Karpas-422 (cell line): ENCODE measurements around the gene RASAL1. TPM values are rescaled to one million over a fixed set of nuclear protein-coding genes. Genes with fewer than 3 reads are reported as not detected.
"Not testable (repeated sequence)": the region's sequence is repeated elsewhere in the genome, so short reads cannot be mapped to it uniquely, and the experiment has no call there.

Experiments used
- DNase-seq: peaks from one replicate; pipeline ENCODE4 v3.0.0-alpha.2; 2015
- H2AFZ ChIP-seq: fragments of 200-600 bp; sonication (generic); 2 replicates; pipeline ENCODE4 v1.6.1; 2014; ENCODE audit warnings: antibody characterized with exemption, low read length, mixed read lengths
- H3K27ac ChIP-seq: fragments of 200-600 bp; sonication (generic); 2 replicates; pipeline ENCODE4 v1.5.1; 2014; ENCODE audit warnings: mild to moderate bottlenecking, low read length, moderate library complexity
- H3K27me3 ChIP-seq: fragments of 200-600 bp; sonication (generic); 2 replicates; pipeline ENCODE4 v1.6.1; 2014; ENCODE audit warnings: low read length, mixed read lengths
- H3K36me3 ChIP-seq: fragments of 200-600 bp; sonication (generic); 2 replicates; pipeline ENCODE4 v1.6.1; 2014; ENCODE audit warnings: low read length, mixed read lengths; ENCODE audit not compliant: insufficient read depth
- H3K4me1 ChIP-seq: fragments of 200-600 bp; sonication (generic); 2 replicates; pipeline ENCODE4 v1.6.1; 2014; ENCODE audit warnings: mild to moderate bottlenecking, low read length, mixed read lengths
- H3K4me2 ChIP-seq: fragments of 200-600 bp; sonication (generic); 2 replicates; pipeline ENCODE4 v1.6.1; 2014; ENCODE audit warnings: low read length, low read depth, mild to moderate bottlenecking; ENCODE audit not compliant: poor library complexity, severe bottlenecking
- H3K4me3 ChIP-seq: fragments of 200-600 bp; sonication (generic); 2 replicates; pipeline ENCODE4 v1.5.1; 2014; ENCODE audit warnings: mild to moderate bottlenecking, antibody characterized with exemption, low read length, mixed read lengths
- H3K79me2 ChIP-seq: fragments of 200-600 bp; sonication (generic); 2 replicates; pipeline ENCODE4 v1.6.1; 2014; ENCODE audit warnings: mild to moderate bottlenecking, low read length, mixed read lengths
- H3K9ac ChIP-seq: fragments of 200-600 bp; sonication (generic); 2 replicates; pipeline ENCODE4 v1.6.0; 2014; ENCODE audit warnings: low read length
- H3K9me2 ChIP-seq: fragments of 200-600 bp; sonication (generic), shearing (Covaris generic); replicated peaks from 2 replicates; pipeline ENCODE4 v1.6.0; 2014; ENCODE audit warnings: mild to moderate bottlenecking, low read length, moderate library complexity; ENCODE audit not compliant: insufficient read depth
- H3K9me3 ChIP-seq: fragments of 300-700, 200-600 bp; sonication (generic); 2 replicates; pipeline ENCODE4 v1.6.1; 2014; ENCODE audit warnings: low read length, mixed read lengths
- H4K20me1 ChIP-seq: fragments of 200-600 bp; sonication (generic); 2 replicates; pipeline ENCODE4 v1.6.1; 2014; ENCODE audit warnings: mild to moderate bottlenecking, antibody characterized with exemption, low read length, low read depth; ENCODE audit not compliant: insufficient read depth
- total RNA-seq: library from RNA; depleted of rRNA; stranded (reverse); fragments of >200 nt; shearing (Covaris generic); gene quantifications from 2 replicates; pipeline ENCODE4 v1.2.3, GENCODE V29; 2014; ENCODE audit warnings: low replicate concordance

The RASAL1 gene
- total RNA-seq, 1 experiment from 2014 or later = 3.4 TPM

- Histone ChIP-seq H3K9me3 (peaks cover 8% of the 10 kb centered on the region), H2AFZ (no peak overlapping the region), H3K27ac (no peak overlapping the region), H3K4me3 (no peak overlapping the region), H4K20me1 (no peaks in the 10 kb centered on the region), H3K9me2 (no peaks in the 10 kb centered on the region), H3K9ac (no peak overlapping the region), H3K4me1 (peaks cover 36% of the 10 kb centered on the region), H3K79me2 (no peaks in the 10 kb centered on the region), H3K4me2 (peak overlapping the region; percentile 52), H3K27me3 (no peaks in the 10 kb centered on the region), H3K36me3 (0 out of 2 replicates have a peak, but pooled peaks cover 3% of the 10 kb centered on the region)
- no peak for DNase-seq
Observed at GRCh38 chr12:113119980-113120669, 15.4 kb downstream of the RASAL1 start.

- H3K27ac ChIP-seq = no peak overlapping the region
- no peak overlapping the region for H3K9ac ChIP-seq
- DNase-seq = no peak
- peaks cover 36% of the 10 kb centered on the region for H3K4me1 ChIP-seq
- H3K9me2 ChIP-seq = no peaks in the 10 kb centered on the region
- H3K79me2 ChIP-seq = no peaks in the 10 kb centered on the region
- no peak overlapping the region for H3K4me3 ChIP-seq
- H3K4me2 ChIP-seq = no peak overlapping the region
- peaks cover 4% of the 10 kb centered on the region for H3K9me3 ChIP-seq
- no peak overlapping the region for H2AFZ ChIP-seq
- no peaks in the 10 kb centered on the region for H3K27me3 ChIP-seq
- no peaks in the 10 kb centered on the region for H3K36me3 ChIP-seq
- H4K20me1 ChIP-seq = no peaks in the 10 kb centered on the region
Observed at GRCh38 chr12:113118142-113118541, 17.4 kb downstream of the RASAL1 start.

GRCh38 chr12:113117684-113118083, 17.9 kb downstream of the RASAL1 start:
- not testable (repeated sequence) for DNase-seq, H2AFZ ChIP-seq, H3K36me3 ChIP-seq, H3K79me2 ChIP-seq, H3K4me3 ChIP-seq, H3K9ac ChIP-seq, H4K20me1 ChIP-seq, H3K27ac ChIP-seq, H3K4me2 ChIP-seq, H3K27me3 ChIP-seq, H3K9me3 ChIP-seq, H3K9me2 ChIP-seq
- H3K4me1 ChIP-seq = peaks cover 36% of the 10 kb centered on the region

GRCh38 chr12:113116875-113117274, 18.7 kb downstream of the RASAL1 start:
- Histone ChIP-seq H3K4me2 (no peak overlapping the region), H3K27ac (no peak overlapping the region), H3K9me2 (no peaks in the 10 kb centered on the region), H3K36me3 (no peaks in the 10 kb centered on the region), H3K27me3 (no peaks in the 10 kb centered on the region), H4K20me1 (no peaks in the 10 kb centered on the region), H3K79me2 (no peaks in the 10 kb centered on the region), H3K9ac (no peak overlapping the region), H2AFZ (no peak overlapping the region), H3K4me1 (peaks cover 32% of the 10 kb centered on the region), H3K4me3 (no peak overlapping the region), H3K9me3 (no peaks in the 10 kb centered on the region)
- no peak for DNase-seq

GRCh38 chr12:113115455-113116126, 20.0 kb downstream of the RASAL1 start:
- H3K9me3 ChIP-seq = no peaks in the 10 kb centered on the region
- peaks cover 19% of the 10 kb centered on the region for H3K4me1 ChIP-seq
- no peaks in the 10 kb centered on the region for H3K9me2 ChIP-seq
- H3K36me3 ChIP-seq = no peaks in the 10 kb centered on the region
- H4K20me1 ChIP-seq = 0 out of 2 replicates have a peak, but pooled peaks cover 3% of the 10 kb centered on the region
- no peaks in the 10 kb centered on the region for H3K27me3 ChIP-seq
- H3K4me3 ChIP-seq = no peak overlapping the region
- no peak overlapping the region for H2AFZ ChIP-seq
- no peaks in the 10 kb centered on the region for H3K79me2 ChIP-seq
- DNase-seq = no peak
- H3K27ac ChIP-seq = no peak overlapping the region
- no peak overlapping the region for H3K4me2 ChIP-seq
- H3K9ac ChIP-seq = no peak overlapping the region

GRCh38 chr12:113114447-113115178, 20.9 kb downstream of the RASAL1 start:
- DNase-seq = no peak
- no peaks in the 10 kb centered on the region for H3K9me2 ChIP-seq
- H3K4me2 ChIP-seq = no peak overlapping the region
- no peak overlapping the region for H3K9ac ChIP-seq
- H2AFZ ChIP-seq = no peak overlapping the region
- H3K27ac ChIP-seq = no peak overlapping the region
- no peaks in the 10 kb centered on the region for H3K36me3 ChIP-seq
- H3K79me2 ChIP-seq = no peaks in the 10 kb centered on the region
- H3K4me1 ChIP-seq = peaks cover 9% of the 10 kb centered on the region
- H3K9me3 ChIP-seq = no peaks in the 10 kb centered on the region
- no peak overlapping the region for H3K4me3 ChIP-seq
- 0 out of 2 replicates have a peak, but pooled peaks cover 3% of the 10 kb centered on the region for H4K20me1 ChIP-seq
- H3K27me3 ChIP-seq = no peaks in the 10 kb centered on the region

GRCh38 chr12:113113397-113113796, 22.2 kb downstream of the RASAL1 start:
- no peak overlapping the region for H3K4me3 ChIP-seq
- no peak overlapping the region for H3K4me2 ChIP-seq
- H3K27me3 ChIP-seq = no peaks in the 10 kb centered on the region
- 0 out of 2 replicates have a peak, but pooled peaks cover 3% of the 10 kb centered on the region for H4K20me1 ChIP-seq
- no peak overlapping the region for H3K9ac ChIP-seq
- DNase-seq = no peak
- no peaks in the 10 kb centered on the region for H3K79me2 ChIP-seq
- H3K9me2 ChIP-seq = no peaks in the 10 kb centered on the region
- no peak overlapping the region for H3K27ac ChIP-seq
- peaks cover 9% of the 10 kb centered on the region for H3K4me1 ChIP-seq
- H3K9me3 ChIP-seq = no peaks in the 10 kb centered on the region
- H2AFZ ChIP-seq = no peak overlapping the region
- no peaks in the 10 kb centered on the region for H3K36me3 ChIP-seq
